ENCODE results near the gene KCNB1.

- no peak for TF ChIP-seq CTCF (IDR thresholded peaks at IDR 0.05)
- TF ChIP-seq EZH2 (IDR thresholded peaks at IDR 0.05; ENCODE audit: borderline replicate concordance, insufficient read depth, low read depth, low read length, poor library complexity, severe bottlenecking) = no peak
Measured at GRCh38 chr20:49422161-49422560, 60.3 kb downstream of the KCNB1 start.

All from B cell (primary cell).